HepG2 (cell line): ENCODE measurements around the gene BCAS3. TPM values are rescaled to one million over a fixed set of nuclear protein-coding genes. Genes with fewer than 3 reads are reported as not detected.

Source experiments
- ATRX ChIP-seq: sonication (generic); formaldehyde crosslinking; IDR thresholded peaks from 2 replicates; pipeline ENCODE4 v1.4.0; 2020; ENCODE audit warnings: missing genetic modification reagents, borderline replicate concordance
- BCL6 ChIP-seq: IDR thresholded peaks from 2 replicates; pipeline ENCODE4 v1.6.1; 2016; ENCODE audit warnings: missing genetic modification reagents, missing compliant biosample characterization
- GFI1 ChIP-seq: sonication (generic); formaldehyde crosslinking; IDR thresholded peaks from 2 replicates; pipeline ENCODE4 v1.5.0; 2020; ENCODE audit warnings: missing genetic modification reagents, mild to moderate bottlenecking, borderline replicate concordance
- KDM2A ChIP-seq: sonication (generic); formaldehyde crosslinking; IDR thresholded peaks from 2 replicates; pipeline ENCODE4 v1.4.0; 2020; ENCODE audit warnings: low read depth, missing genetic modification reagents, borderline replicate concordance
- KLF16 ChIP-seq, 2 experiments: sonication (generic) in 1 of 2; formaldehyde crosslinking in 1 of 2; IDR thresholded peaks; 2 replicates each; pipeline versions ENCODE4 v1.6.1 to v1.8.0; 2016 to 2023; ENCODE audit warnings: missing genetic modification reagents in 2 of 2, missing compliant biosample characterization in 1 of 2
- KMT2A ChIP-seq: sonication (generic); formaldehyde crosslinking; IDR thresholded peaks from 2 replicates; pipeline ENCODE4 v1.4.0; 2020; ENCODE audit warnings: missing genetic modification reagents
- SETDB1 ChIP-seq: sonication (generic); formaldehyde crosslinking; IDR thresholded peaks from 2 replicates; pipeline ENCODE4 v1.5.1; 2020; ENCODE audit warnings: missing genetic modification reagents, mild to moderate bottlenecking, borderline replicate concordance
- SNAI1 ChIP-seq: sonication (generic); formaldehyde crosslinking; IDR thresholded peaks from 2 replicates; pipeline ENCODE4 v1.5.0; 2020; ENCODE audit warnings: mild to moderate bottlenecking, missing genetic modification reagents, borderline replicate concordance
- SP2 ChIP-seq: sonication (generic); formaldehyde crosslinking; IDR thresholded peaks from 2 replicates; pipeline ENCODE4 v1.5.1; 2020; ENCODE audit warnings: mild to moderate bottlenecking, missing genetic modification reagents
- TAF1 ChIP-seq: sonication (generic); formaldehyde crosslinking; IDR thresholded peaks from 2 replicates; pipeline ENCODE4 v1.4.0; 2020; ENCODE audit warnings: missing genetic modification reagents
- ZEB1 ChIP-seq: IDR thresholded peaks from 2 replicates; pipeline ENCODE4 v1.6.1; 2012; ENCODE audit warnings: mild to moderate bottlenecking, low read depth, inconsistent platforms; ENCODE audit not compliant: insufficient replicate concordance
- ZNF10 ChIP-seq: sonication (generic); formaldehyde crosslinking; IDR thresholded peaks from 2 replicates; pipeline ENCODE4 v1.4.0; 2020; ENCODE audit warnings: mild to moderate bottlenecking, low read depth, missing genetic modification reagents, borderline replicate concordance
- ZNF367 ChIP-seq: sonication (generic); formaldehyde crosslinking; IDR thresholded peaks from 2 replicates; pipeline ENCODE4 v1.4.0; 2020; ENCODE audit warnings: missing genetic modification reagents, borderline replicate concordance
- ZNF607 ChIP-seq: sonication (generic); formaldehyde crosslinking; IDR thresholded peaks from 2 replicates; pipeline ENCODE4 v1.5.1; 2020; ENCODE audit warnings: missing genetic modification reagents, mild to moderate bottlenecking, borderline replicate concordance
- ZNF652 ChIP-seq: IDR thresholded peaks from 2 replicates; pipeline ENCODE4 v1.6.1; 2016; ENCODE audit warnings: low read depth, borderline replicate concordance
- ZNF780A ChIP-seq: sonication (generic); formaldehyde crosslinking; IDR thresholded peaks from 2 replicates; pipeline ENCODE4 v1.8.0; 2022; ENCODE audit warnings: mild to moderate bottlenecking, missing genetic modification reagents, moderate library complexity
- polyA plus RNA-seq, 8 experiments: library from polyadenylated mRNA; depleted of rRNA in 3 of 8; stranded (reverse) in 7 of 8; unstranded in 1 of 8; fragments of >200 nt; fragmentation: Illumina TruSeq in 4 of 8; extraction: Trizol in 4 of 8; gene quantifications; 2 replicates each; pipeline versions ENCODE4 v1.2.1 to v1.2.3, GENCODE V29; 2011 to 2016; ENCODE audit warnings: low read depth in 4 of 8, missing spikeins in 1 of 8, mixed read lengths in 1 of 8; ENCODE audit not compliant: insufficient read depth in 1 of 8
- total RNA-seq, 5 experiments: library from RNA; depleted of rRNA; stranded (reverse); fragments of >200 nt; fragmentation: Illumina TruSeq; extraction: Trizol; gene quantifications; 2 replicates each; pipeline ENCODE4 v1.2.3, GENCODE V29; 2016; ENCODE audit warnings: low read depth in 1 of 5
- TF ChIP-seq, protein P1 (sequence below): sonication (generic); formaldehyde crosslinking; IDR thresholded peaks from 2 replicates; pipeline ENCODE4 v1.5.0; 2020; ENCODE audit warnings: mild to moderate bottlenecking, missing genetic modification reagents, borderline replicate concordance
- TF ChIP-seq, protein P2 (sequence below): sonication (generic); formaldehyde crosslinking; IDR thresholded peaks from 2 replicates; pipeline ENCODE4 v1.5.1; 2020; ENCODE audit warnings: mild to moderate bottlenecking, missing genetic modification reagents, moderate library complexity
- TF ChIP-seq, protein P3 (sequence below): sonication (generic); formaldehyde crosslinking; IDR thresholded peaks from 2 replicates; pipeline ENCODE4 v1.4.0; 2020; ENCODE audit warnings: missing genetic modification reagents

The BCAS3 gene
- total and polyA plus RNA-seq, 2 of the 13 experiments (the other 11 are each of a cell fraction or from before 2014, with no cell fraction given): 10.7 to 11.2 TPM

DNA sequence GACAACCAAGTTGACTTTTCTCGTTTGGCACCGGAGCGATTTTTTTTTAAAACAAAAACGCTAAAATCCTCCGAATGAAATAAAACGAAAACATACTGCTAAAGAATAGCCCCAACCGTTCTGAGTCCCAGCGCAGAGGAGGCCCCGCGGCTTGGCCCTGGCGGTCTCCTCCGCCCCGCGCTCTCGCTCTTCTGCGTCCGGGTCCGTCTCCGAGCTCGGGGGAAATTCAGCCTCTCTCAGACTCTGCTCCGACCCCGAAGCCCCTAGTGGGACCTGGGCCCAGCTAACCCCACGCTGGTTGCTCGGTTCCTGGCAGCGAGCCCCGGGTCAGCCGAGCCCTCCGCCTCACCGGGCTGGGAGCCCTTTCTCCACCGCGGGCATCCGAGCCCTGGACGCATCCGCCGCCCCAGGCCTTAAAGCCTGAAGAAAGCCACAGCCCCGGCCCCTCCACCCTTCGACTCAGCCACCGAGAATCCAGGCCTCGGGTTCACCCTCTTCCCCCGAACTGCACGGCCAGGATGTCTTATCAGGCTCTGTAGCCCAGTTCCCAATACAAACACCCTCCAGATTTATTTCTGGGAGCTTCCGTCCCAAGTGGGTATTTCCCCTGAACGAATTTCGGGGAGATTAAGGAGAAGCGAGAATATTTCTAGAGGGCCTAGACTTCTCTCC lies 723.2 kb downstream of the BCAS3 start (continued):
- 0 out of 2 replicates have a peak, but pooled peaks have one; percentile 37 for TF ChIP-seq SNAI1 (CRISPR knock-in tag)
- no peak for TF ChIP-seq ZNF780A (CRISPR knock-in tag)
- peak; percentile 51; the same call in 1 of the 2 replicates for TF ChIP-seq GFI1 (CRISPR knock-in tag)
- no peak for TF ChIP-seq SETDB1
- TF ChIP-seq BCL6 (CRISPR knock-in tag): 0 out of 2 replicates have a peak, but pooled peaks have one; percentile 8
- peak; percentile 59; the same call in 1 of the 2 replicates for TF ChIP-seq KDM2A (CRISPR knock-in tag)
- TF ChIP-seq, protein P1, sequence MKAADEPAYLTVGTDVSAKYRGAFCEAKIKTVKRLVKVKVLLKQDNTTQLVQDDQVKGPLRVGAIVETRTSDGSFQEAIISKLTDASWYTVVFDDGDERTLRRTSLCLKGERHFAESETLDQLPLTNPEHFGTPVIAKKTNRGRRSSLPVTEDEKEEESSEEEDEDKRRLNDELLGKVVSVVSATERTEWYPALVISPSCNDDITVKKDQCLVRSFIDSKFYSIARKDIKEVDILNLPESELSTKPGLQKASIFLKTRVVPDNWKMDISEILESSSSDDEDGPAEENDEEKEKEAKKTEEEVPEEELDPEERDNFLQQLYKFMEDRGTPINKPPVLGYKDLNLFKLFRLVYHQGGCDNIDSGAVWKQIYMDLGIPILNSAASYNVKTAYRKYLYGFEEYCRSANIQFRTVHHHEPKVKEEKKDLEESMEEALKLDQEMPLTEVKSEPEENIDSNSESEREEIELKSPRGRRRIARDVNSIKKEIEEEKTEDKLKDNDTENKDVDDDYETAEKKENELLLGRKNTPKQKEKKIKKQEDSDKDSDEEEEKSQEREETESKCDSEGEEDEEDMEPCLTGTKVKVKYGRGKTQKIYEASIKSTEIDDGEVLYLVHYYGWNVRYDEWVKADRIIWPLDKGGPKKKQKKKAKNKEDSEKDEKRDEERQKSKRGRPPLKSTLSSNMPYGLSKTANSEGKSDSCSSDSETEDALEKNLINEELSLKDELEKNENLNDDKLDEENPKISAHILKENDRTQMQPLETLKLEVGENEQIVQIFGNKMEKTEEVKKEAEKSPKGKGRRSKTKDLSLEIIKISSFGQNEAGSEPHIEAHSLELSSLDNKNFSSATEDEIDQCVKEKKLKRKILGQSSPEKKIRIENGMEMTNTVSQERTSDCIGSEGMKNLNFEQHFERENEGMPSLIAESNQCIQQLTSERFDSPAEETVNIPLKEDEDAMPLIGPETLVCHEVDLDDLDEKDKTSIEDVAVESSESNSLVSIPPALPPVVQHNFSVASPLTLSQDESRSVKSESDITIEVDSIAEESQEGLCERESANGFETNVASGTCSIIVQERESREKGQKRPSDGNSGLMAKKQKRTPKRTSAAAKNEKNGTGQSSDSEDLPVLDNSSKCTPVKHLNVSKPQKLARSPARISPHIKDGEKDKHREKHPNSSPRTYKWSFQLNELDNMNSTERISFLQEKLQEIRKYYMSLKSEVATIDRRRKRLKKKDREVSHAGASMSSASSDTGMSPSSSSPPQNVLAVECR (CRISPR knock-in tag): 0 out of 2 replicates have a peak, but pooled peaks have one; percentile 8
- TF ChIP-seq KMT2A (CRISPR knock-in tag): peak; percentile 85
- TF ChIP-seq SP2 (CRISPR knock-in tag): no peak
- no peak for TF ChIP-seq ZNF652 (CRISPR knock-in tag)
- no peak for TF ChIP-seq ZEB1
- no peak for TF ChIP-seq ZNF607 (CRISPR knock-in tag)
- TF ChIP-seq ZNF10 (CRISPR knock-in tag): no peak
- TF ChIP-seq ZNF367 (CRISPR knock-in tag): 0 out of 2 replicates have a peak, but pooled peaks have one; percentile 51
- no peak for TF ChIP-seq ATRX (CRISPR knock-in tag)
- TF ChIP-seq, protein P2, sequence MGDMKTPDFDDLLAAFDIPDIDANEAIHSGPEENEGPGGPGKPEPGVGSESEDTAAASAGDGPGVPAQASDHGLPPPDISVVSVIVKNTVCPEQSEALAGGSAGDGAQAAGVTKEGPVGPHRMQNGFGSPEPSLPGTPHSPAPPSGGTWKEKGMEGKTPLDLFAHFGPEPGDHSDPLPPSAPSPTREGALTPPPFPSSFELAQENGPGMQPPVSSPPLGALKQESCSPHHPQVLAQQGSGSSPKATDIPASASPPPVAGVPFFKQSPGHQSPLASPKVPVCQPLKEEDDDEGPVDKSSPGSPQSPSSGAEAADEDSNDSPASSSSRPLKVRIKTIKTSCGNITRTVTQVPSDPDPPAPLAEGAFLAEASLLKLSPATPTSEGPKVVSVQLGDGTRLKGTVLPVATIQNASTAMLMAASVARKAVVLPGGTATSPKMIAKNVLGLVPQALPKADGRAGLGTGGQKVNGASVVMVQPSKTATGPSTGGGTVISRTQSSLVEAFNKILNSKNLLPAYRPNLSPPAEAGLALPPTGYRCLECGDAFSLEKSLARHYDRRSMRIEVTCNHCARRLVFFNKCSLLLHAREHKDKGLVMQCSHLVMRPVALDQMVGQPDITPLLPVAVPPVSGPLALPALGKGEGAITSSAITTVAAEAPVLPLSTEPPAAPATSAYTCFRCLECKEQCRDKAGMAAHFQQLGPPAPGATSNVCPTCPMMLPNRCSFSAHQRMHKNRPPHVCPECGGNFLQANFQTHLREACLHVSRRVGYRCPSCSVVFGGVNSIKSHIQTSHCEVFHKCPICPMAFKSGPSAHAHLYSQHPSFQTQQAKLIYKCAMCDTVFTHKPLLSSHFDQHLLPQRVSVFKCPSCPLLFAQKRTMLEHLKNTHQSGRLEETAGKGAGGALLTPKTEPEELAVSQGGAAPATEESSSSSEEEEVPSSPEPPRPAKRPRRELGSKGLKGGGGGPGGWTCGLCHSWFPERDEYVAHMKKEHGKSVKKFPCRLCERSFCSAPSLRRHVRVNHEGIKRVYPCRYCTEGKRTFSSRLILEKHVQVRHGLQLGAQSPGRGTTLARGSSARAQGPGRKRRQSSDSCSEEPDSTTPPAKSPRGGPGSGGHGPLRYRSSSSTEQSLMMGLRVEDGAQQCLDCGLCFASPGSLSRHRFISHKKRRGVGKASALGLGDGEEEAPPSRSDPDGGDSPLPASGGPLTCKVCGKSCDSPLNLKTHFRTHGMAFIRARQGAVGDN (CRISPR knock-in tag): peak; percentile 48
- TF ChIP-seq TAF1: peak; percentile 5; the same call in 1 of the 2 replicates
- TF ChIP-seq, protein P3, sequence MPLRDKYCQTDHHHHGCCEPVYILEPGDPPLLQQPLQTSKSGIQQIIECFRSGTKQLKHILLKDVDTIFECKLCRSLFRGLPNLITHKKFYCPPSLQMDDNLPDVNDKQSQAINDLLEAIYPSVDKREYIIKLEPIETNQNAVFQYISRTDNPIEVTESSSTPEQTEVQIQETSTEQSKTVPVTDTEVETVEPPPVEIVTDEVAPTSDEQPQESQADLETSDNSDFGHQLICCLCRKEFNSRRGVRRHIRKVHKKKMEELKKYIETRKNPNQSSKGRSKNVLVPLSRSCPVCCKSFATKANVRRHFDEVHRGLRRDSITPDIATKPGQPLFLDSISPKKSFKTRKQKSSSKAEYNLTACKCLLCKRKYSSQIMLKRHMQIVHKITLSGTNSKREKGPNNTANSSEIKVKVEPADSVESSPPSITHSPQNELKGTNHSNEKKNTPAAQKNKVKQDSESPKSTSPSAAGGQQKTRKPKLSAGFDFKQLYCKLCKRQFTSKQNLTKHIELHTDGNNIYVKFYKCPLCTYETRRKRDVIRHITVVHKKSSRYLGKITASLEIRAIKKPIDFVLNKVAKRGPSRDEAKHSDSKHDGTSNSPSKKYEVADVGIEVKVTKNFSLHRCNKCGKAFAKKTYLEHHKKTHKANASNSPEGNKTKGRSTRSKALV (CRISPR knock-in tag): peak; percentile 92; the same call in 1 of the 2 replicates
- TF ChIP-seq KLF16 (CRISPR knock-in tag; IDR thresholded peaks at IDR 0.05): 0 out of 4 replicates have a peak, but pooled peaks of 1 of the 2 experiments have one; percentile 27
